AG09309 (cell line): ENCODE results near the gene PRPF38B.
"Not testable (repeated sequence)": the region's sequence is repeated elsewhere in the genome, so short reads cannot be mapped to it uniquely, and the experiment has no call there.

Source experiments
- DNase-seq: peaks from one replicate; pipeline ENCODE4 v3.0.0-alpha.2; 2010; ENCODE audit warnings: low read depth
- H3K4me3 ChIP-seq: 2 replicates; pipeline ENCODE4 v1.5.1; 2011; ENCODE audit warnings: mild to moderate bottlenecking, low read depth, low read length, moderate library complexity; ENCODE audit not compliant: control insufficient read depth
- CTCF ChIP-seq: IDR thresholded peaks from 2 replicates; pipeline ENCODE4 v1.5.1; 2011; ENCODE audit warnings: mild to moderate bottlenecking, low read depth, low read length, inconsistent platforms; ENCODE audit not compliant: insufficient read depth, control insufficient read depth; ENCODE audit errors: missing control alignments

Gene PRPF38B

GRCh38 chr1:108678706-108679105, 13.4 kb upstream of the PRPF38B start:
- no peak for DNase-seq
- no peak overlapping the region for H3K4me3 ChIP-seq
- TF ChIP-seq CTCF = no peak

GRCh38 chr1:108679586-108680213, 12.4 kb upstream of the PRPF38B start:
- DNase-seq = no peak
- H3K4me3 ChIP-seq = no peak overlapping the region
- no peak for TF ChIP-seq CTCF

- not testable (repeated sequence) for H3K4me3 ChIP-seq, DNase-seq
These were observed 10.4 kb upstream of the PRPF38B start for GRCh38 chr1:108681701-108682100.

GRCh38 chr1:108685529-108685928, 6.6 kb upstream of the PRPF38B start:
- TF ChIP-seq CTCF = no peak
- H3K4me3 ChIP-seq = no peak overlapping the region
- DNase-seq = no peak

GRCh38 chr1:108686614-108687313, 5.3 kb upstream of the PRPF38B start:
- H3K4me3 ChIP-seq = no peak overlapping the region
- DNase-seq = peak; percentile 47
- TF ChIP-seq CTCF = no peak

DNA sequence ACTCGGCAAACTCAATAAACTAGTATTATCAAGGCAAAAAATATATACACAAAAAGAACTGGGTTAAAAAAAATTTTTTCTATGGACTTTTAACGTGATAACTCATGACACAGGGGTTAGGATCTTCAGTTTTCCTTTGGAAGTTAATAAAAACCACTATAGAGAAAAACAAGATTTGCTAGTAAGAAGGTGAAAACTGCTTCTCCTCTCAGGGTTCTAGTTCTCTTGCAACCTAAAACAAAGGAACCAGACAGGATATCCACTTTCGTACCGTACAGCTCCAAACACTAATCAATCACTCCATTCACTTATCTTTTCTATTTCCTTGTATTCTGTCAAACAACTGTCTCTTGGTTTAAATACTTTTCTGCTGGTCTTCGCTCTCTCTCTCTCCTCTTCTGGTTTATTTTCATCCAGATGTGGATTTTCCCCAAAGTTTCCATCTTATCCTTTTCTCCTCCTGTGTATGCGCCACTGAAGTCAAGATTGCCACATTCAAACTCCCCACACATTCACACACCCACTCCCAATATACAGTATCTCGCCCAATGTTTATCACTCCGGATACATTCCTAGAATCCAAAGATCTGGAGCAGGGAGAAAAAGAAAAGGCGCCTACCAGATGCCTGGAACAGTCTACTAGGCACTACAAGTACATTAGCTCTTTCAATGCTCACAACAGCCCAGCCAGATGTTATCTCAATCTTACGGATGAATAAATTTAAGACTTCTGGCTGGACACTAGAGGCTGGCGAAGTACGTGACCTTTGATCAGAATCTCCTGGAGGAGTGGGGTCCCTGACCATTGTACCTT, 775 bp upstream of the PRPF38B start:
- no peak for TF ChIP-seq CTCF
- no peak for DNase-seq
- H3K4me3 ChIP-seq = peak overlapping the region; percentile 89
